ENCODE results near the gene PSPC1. TPM values are rescaled to one million over a fixed set of nuclear protein-coding genes. Genes with fewer than 3 reads are reported as not detected.
"Not testable (repeated sequence)": the region's sequence is repeated elsewhere in the genome, so short reads cannot be mapped to it uniquely, and the experiment has no call there.

The PSPC1 gene
- polyA plus RNA-seq, 1 donor (not counting 4 experiments of a cell fraction or from before 2014, with no cell fraction given) = 38.0 TPM

- Histone ChIP-seq H3K9me3 (ENCODE audit: control insufficient read depth, low read depth, low read length) (no peaks in the 10 kb centered on the region), H4K20me1 (ENCODE audit: control insufficient read depth, extremely low read depth, insufficient read depth, low read length) (no peaks in the 10 kb centered on the region), H3K4me3 (ENCODE audit: control insufficient read depth in 2 of 3, extremely low read depth in 1 of 3, insufficient read depth in 2 of 3, low read depth in 1 of 3, low read length in 3 of 3) (no peak overlapping the region), H3K9me1 (ENCODE audit: control insufficient read depth, extremely low read depth, insufficient read depth, low read length) (no peaks in the 10 kb centered on the region), H3K27ac (ENCODE audit: control insufficient read depth, insufficient read depth, low read length) (no peak overlapping the region), H3K4me1 (ENCODE audit: control insufficient read depth, extremely low read depth, insufficient read depth, low read length) (peaks cover 6% of the 10 kb centered on the region), H3K36me3 (ENCODE audit: control insufficient read depth in 2 of 2, extremely low read depth in 1 of 2, insufficient read depth in 2 of 2, low read length in 2 of 2) (no peaks in the 10 kb centered on the region), H3K27me3 (ENCODE audit: control insufficient read depth, extremely low read depth, insufficient read depth, low read length) (no peaks in the 10 kb centered on the region), H3K4me2 (ENCODE audit: control insufficient read depth, extremely low read depth, insufficient read depth, low read depth, low read length) (no peak overlapping the region), H3K79me2 (ENCODE audit: control insufficient read depth, insufficient read depth, low read length) (peaks cover 2% of the 10 kb centered on the region), H3K9ac (ENCODE audit: control insufficient read depth, extremely low read depth, insufficient read depth, low read length) (no peak overlapping the region), H2AFZ (ENCODE audit: control insufficient read depth, low read length) (no peak overlapping the region)
- FAIRE-seq = no peak
- TF ChIP-seq, protein P1, sequence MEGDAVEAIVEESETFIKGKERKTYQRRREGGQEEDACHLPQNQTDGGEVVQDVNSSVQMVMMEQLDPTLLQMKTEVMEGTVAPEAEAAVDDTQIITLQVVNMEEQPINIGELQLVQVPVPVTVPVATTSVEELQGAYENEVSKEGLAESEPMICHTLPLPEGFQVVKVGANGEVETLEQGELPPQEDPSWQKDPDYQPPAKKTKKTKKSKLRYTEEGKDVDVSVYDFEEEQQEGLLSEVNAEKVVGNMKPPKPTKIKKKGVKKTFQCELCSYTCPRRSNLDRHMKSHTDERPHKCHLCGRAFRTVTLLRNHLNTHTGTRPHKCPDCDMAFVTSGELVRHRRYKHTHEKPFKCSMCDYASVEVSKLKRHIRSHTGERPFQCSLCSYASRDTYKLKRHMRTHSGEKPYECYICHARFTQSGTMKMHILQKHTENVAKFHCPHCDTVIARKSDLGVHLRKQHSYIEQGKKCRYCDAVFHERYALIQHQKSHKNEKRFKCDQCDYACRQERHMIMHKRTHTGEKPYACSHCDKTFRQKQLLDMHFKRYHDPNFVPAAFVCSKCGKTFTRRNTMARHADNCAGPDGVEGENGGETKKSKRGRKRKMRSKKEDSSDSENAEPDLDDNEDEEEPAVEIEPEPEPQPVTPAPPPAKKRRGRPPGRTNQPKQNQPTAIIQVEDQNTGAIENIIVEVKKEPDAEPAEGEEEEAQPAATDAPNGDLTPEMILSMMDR (optimal IDR thresholded peaks at IDR 0.05 in 1 of 3, IDR thresholded peaks at IDR 0.05 in 1 of 3, conservative IDR thresholded peaks at IDR 0.05 in 1 of 3; ENCODE audit: extremely low read depth in 1 of 3, insufficient read depth in 2 of 3, low read length in 3 of 3) = no peak
- no peak for TF ChIP-seq EZH2 (IDR thresholded peaks at IDR 0.05; ENCODE audit: low read length)
- DNase-seq (ENCODE audit: low read depth, low spot score) = no peak
- dilution Hi-C loops (cut with MboI; ENCODE audit: extremely low pct_ligation_motif_present, low sequenced_read_pairs) = no loop called here
Observed at GRCh38 chr13:19695428-19695827, 87.3 kb downstream of the PSPC1 start.

- H3K4me3 ChIP-seq (ENCODE audit: control insufficient read depth in 2 of 3, extremely low read depth in 1 of 3, insufficient read depth in 2 of 3, low read depth in 1 of 3, low read length in 3 of 3); H3K4me1 ChIP-seq (ENCODE audit: control insufficient read depth, extremely low read depth, insufficient read depth, low read length); H3K4me2 ChIP-seq (ENCODE audit: control insufficient read depth, extremely low read depth, insufficient read depth, low read depth, low read length); H3K27ac ChIP-seq (ENCODE audit: control insufficient read depth, insufficient read depth, low read length); H2AFZ ChIP-seq (ENCODE audit: control insufficient read depth, low read length); H3K9ac ChIP-seq (ENCODE audit: control insufficient read depth, extremely low read depth, insufficient read depth, low read length); DNase-seq (ENCODE audit: low read depth, low spot score); H3K9me3 ChIP-seq (ENCODE audit: control insufficient read depth, low read depth, low read length); H3K36me3 ChIP-seq (ENCODE audit: control insufficient read depth in 2 of 2, extremely low read depth in 1 of 2, insufficient read depth in 2 of 2, low read length in 2 of 2); H4K20me1 ChIP-seq (ENCODE audit: control insufficient read depth, extremely low read depth, insufficient read depth, low read length); H3K79me2 ChIP-seq (ENCODE audit: control insufficient read depth, insufficient read depth, low read length); FAIRE-seq; dilution Hi-C loops (cut with MboI; ENCODE audit: extremely low pct_ligation_motif_present, low sequenced_read_pairs); H3K9me1 ChIP-seq (ENCODE audit: control insufficient read depth, extremely low read depth, insufficient read depth, low read length); H3K27me3 ChIP-seq (ENCODE audit: control insufficient read depth, extremely low read depth, insufficient read depth, low read length): not testable (repeated sequence)
Observed at GRCh38 chr13:19691447-19691846, 91.3 kb downstream of the PSPC1 start.

DNA sequence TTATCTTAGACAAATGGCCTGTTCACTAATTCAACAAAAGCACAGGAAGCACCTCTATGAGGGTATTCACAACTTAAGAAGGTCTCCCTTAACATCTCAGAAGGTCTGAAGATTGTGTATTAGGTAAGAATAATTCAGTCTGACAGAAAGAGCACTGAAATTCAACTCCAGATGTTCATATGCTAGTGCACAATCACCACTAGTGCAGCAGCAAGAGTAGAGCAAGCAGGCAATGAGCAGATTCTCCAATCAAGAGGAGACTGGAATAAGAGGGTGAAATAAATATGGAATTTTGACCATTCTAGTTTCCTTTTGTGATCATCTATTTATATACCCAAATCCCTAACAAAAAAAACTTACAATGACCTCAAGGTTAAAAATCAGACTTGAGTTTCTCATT is 97.3 kb downstream of the PSPC1 start:
- H2AFZ ChIP-seq (ENCODE audit: control insufficient read depth, low read length) = no peak overlapping the region
- H3K36me3 ChIP-seq (ENCODE audit: control insufficient read depth in 2 of 2, extremely low read depth in 1 of 2, insufficient read depth in 2 of 2, low read length in 2 of 2) = peaks cover 3 to 4% of the 10 kb centered on the region in 2 experiments
- H3K27me3 ChIP-seq (ENCODE audit: control insufficient read depth, extremely low read depth, insufficient read depth, low read length) = no peaks in the 10 kb centered on the region
- H3K4me3 ChIP-seq (ENCODE audit: control insufficient read depth in 2 of 3, extremely low read depth in 1 of 3, insufficient read depth in 2 of 3, low read depth in 1 of 3, low read length in 3 of 3) = no peak overlapping the region
- no peaks in the 10 kb centered on the region for H3K9me3 ChIP-seq (ENCODE audit: control insufficient read depth, low read depth, low read length)
- no peaks in the 10 kb centered on the region for H4K20me1 ChIP-seq (ENCODE audit: control insufficient read depth, extremely low read depth, insufficient read depth, low read length)
- H3K9me1 ChIP-seq (ENCODE audit: control insufficient read depth, extremely low read depth, insufficient read depth, low read length) = no peaks in the 10 kb centered on the region
- no peak for DNase-seq (ENCODE audit: low read depth, low spot score)
- H3K9ac ChIP-seq (ENCODE audit: control insufficient read depth, extremely low read depth, insufficient read depth, low read length) = no peak overlapping the region
- TF ChIP-seq, protein P1 (optimal IDR thresholded peaks at IDR 0.05 in 1 of 3, IDR thresholded peaks at IDR 0.05 in 1 of 3, conservative IDR thresholded peaks at IDR 0.05 in 1 of 3; ENCODE audit: extremely low read depth in 1 of 3, insufficient read depth in 2 of 3, low read length in 3 of 3) = no peak
- TF ChIP-seq EZH2 (IDR thresholded peaks at IDR 0.05; ENCODE audit: low read length) = no peak
- FAIRE-seq = no peak
- no peaks in the 10 kb centered on the region for H3K4me1 ChIP-seq (ENCODE audit: control insufficient read depth, extremely low read depth, insufficient read depth, low read length)
- no peak overlapping the region for H3K27ac ChIP-seq (ENCODE audit: control insufficient read depth, insufficient read depth, low read length)
- no peaks in the 10 kb centered on the region for H3K79me2 ChIP-seq (ENCODE audit: control insufficient read depth, insufficient read depth, low read length)
- dilution Hi-C loops (cut with MboI; ENCODE audit: extremely low pct_ligation_motif_present, low sequenced_read_pairs) = no loop called here
- no peak overlapping the region for H3K4me2 ChIP-seq (ENCODE audit: control insufficient read depth, extremely low read depth, insufficient read depth, low read depth, low read length)

All from keratinocyte (primary cell).